ENCODE results near the gene TGM3. TPM values are rescaled to one million over a fixed set of nuclear protein-coding genes. Genes with fewer than 3 reads are reported as not detected.

Gene TGM3
- total and polyA plus RNA-seq, 4 donors: 0.41 to 1.5 (median 0.52) TPM

GRCh38 chr20:2368621-2369020, 72.8 kb downstream of the TGM3 start:
- no peak for TF ChIP-seq CTCF (IDR thresholded peaks at IDR 0.05; ENCODE audit: control extremely low read depth, extremely low read depth)
- no peaks in the 10 kb centered on the region for H3K36me3 ChIP-seq (ENCODE audit: control insufficient read depth in 4 of 4, insufficient read depth in 4 of 4, low read length in 4 of 4)
- no peak overlapping the region for H3K9ac ChIP-seq (ENCODE audit: insufficient read depth in 1 of 2, low read length in 2 of 2)
- no peak overlapping the region for H3K4me3 ChIP-seq
- no peaks in the 10 kb centered on the region for H3K4me1 ChIP-seq (ENCODE audit: control insufficient read depth in 5 of 5, insufficient read depth in 5 of 5, low read length in 5 of 5)
- no peak overlapping the region for H3K27ac ChIP-seq (ENCODE audit: low read depth in 1 of 2, low read length in 1 of 2)
- WGBS, 2 donors: 55 to 68% methylated on average over 1 of the region's 1 CpG
- peaks cover 0 to 4% (median 3%) of the 10 kb centered on the region in 3 donors for H3K27me3 ChIP-seq (ENCODE audit: control insufficient read depth in 3 of 3, insufficient read depth in 3 of 3, low read length in 2 of 3)
- ATAC-seq (ENCODE audit: insufficient read depth, low FRiP score): no peak
- DNase-seq: no peak
- peaks cover 0 to 5% (median 2%) of the 10 kb centered on the region in 4 donors for H3K9me3 ChIP-seq (ENCODE audit: control insufficient read depth in 4 of 4, insufficient read depth in 3 of 4, low read length in 3 of 4)

- H3K9ac ChIP-seq (ENCODE audit: insufficient read depth in 1 of 2, low read length in 2 of 2): no peak overlapping the region
- H3K9me3 ChIP-seq (ENCODE audit: control insufficient read depth in 4 of 4, insufficient read depth in 3 of 4, low read length in 3 of 4): peaks cover 0 to 7% (median 2%) of the 10 kb centered on the region in 4 donors
- no peaks in the 10 kb centered on the region for H3K4me1 ChIP-seq (ENCODE audit: control insufficient read depth in 5 of 5, insufficient read depth in 5 of 5, low read length in 5 of 5)
- TF ChIP-seq CTCF (IDR thresholded peaks at IDR 0.05; ENCODE audit: control extremely low read depth, extremely low read depth): no peak
- no peaks in the 10 kb centered on the region for H3K36me3 ChIP-seq (ENCODE audit: control insufficient read depth in 4 of 4, insufficient read depth in 4 of 4, low read length in 4 of 4)
- H3K27me3 ChIP-seq (ENCODE audit: control insufficient read depth in 3 of 3, insufficient read depth in 3 of 3, low read length in 2 of 3): peaks cover 0 to 4% (median 3%) of the 10 kb centered on the region in 3 donors
- no peak for ATAC-seq (ENCODE audit: insufficient read depth, low FRiP score)
- DNase-seq: no peak
- H3K27ac ChIP-seq (ENCODE audit: low read depth in 1 of 2, low read length in 1 of 2): no peak overlapping the region
- H3K4me3 ChIP-seq: no peak overlapping the region
Observed at GRCh38 chr20:2373098-2373497, 77.3 kb downstream of the TGM3 start.

- 80 to 84% methylated on average over 9 of the region's 9 CpGs for WGBS, 2 donors
- Histone ChIP-seq H3K9ac (ENCODE audit: insufficient read depth in 1 of 2, low read length in 2 of 2) (no peak overlapping the region), H3K27ac (ENCODE audit: low read depth in 1 of 2, low read length in 1 of 2) (no peak overlapping the region), H3K4me3 (no peak overlapping the region), H3K4me1 (ENCODE audit: control insufficient read depth in 5 of 5, insufficient read depth in 5 of 5, low read length in 5 of 5) (peaks cover 0 to 2% (median 0%) of the 10 kb centered on the region in 5 donors), H3K36me3 (ENCODE audit: control insufficient read depth in 4 of 4, insufficient read depth in 4 of 4, low read length in 4 of 4) (no peaks in the 10 kb centered on the region), H3K9me3 (ENCODE audit: control insufficient read depth in 4 of 4, insufficient read depth in 3 of 4, low read length in 3 of 4) (peaks cover 0 to 7% (median 0%) of the 10 kb centered on the region in 4 donors), H3K27me3 (ENCODE audit: control insufficient read depth in 3 of 3, insufficient read depth in 3 of 3, low read length in 2 of 3) (peaks cover 0 to 3% (median 0%) of the 10 kb centered on the region in 3 donors)
- no peak for DNase-seq
- no peak for TF ChIP-seq CTCF (IDR thresholded peaks at IDR 0.05; ENCODE audit: control extremely low read depth, extremely low read depth)
- ATAC-seq (ENCODE audit: insufficient read depth, low FRiP score): no peak
Observed at GRCh38 chr20:2374346-2375125, 78.7 kb downstream of the TGM3 start.
